Mucosa of descending colon (tissue), 3 donors: Measurements from ENCODE around the gene LRRFIP2. TPM values are rescaled to one million over a fixed set of nuclear protein-coding genes. Genes with fewer than 3 reads are reported as not detected.
"Not testable (repeated sequence)": the region's sequence is repeated elsewhere in the genome, so short reads cannot be mapped to it uniquely, and the experiment has no call there.

Source experiments
- ATAC-seq: fragments of 200-7000 bp; cut with Tn5 transposase; one replicate; pipeline ENCODE4 v1.9.1; 2020; ENCODE audit warnings: mild to moderate bottlenecking, moderate library complexity
- DNase-seq, 3 donors: peaks; one replicate each; pipeline ENCODE4 v3.0.0-alpha.2; 2020
- H3K36me3 ChIP-seq: fragments of 200-600 bp; one replicate; pipeline ENCODE4 v1.8.0; 2021; ENCODE audit warnings: low read depth, mild to moderate bottlenecking
- H3K4me1 ChIP-seq: fragments of 200-600 bp; one replicate; pipeline ENCODE4 v1.8.0; 2021; ENCODE audit warnings: low read depth, mild to moderate bottlenecking
- H3K4me3 ChIP-seq: fragments of 200-600 bp; one replicate; pipeline ENCODE4 v1.8.0; 2021; ENCODE audit warnings: mild to moderate bottlenecking
- H3K9me3 ChIP-seq: fragments of 200-600 bp; one replicate; pipeline ENCODE4 v1.8.0; 2021; ENCODE audit warnings: mild to moderate bottlenecking
- CTCF ChIP-seq: fragments of 200-600 bp; IDR thresholded peaks from one replicate; pipeline ENCODE4 v1.8.0; 2022; ENCODE audit warnings: antibody characterized with exemption, mild to moderate bottlenecking
- intact Hi-C, 2 donors: fragments of 100-400 bp; cut with DNase I in 1 of 2; cut with micrococcal nuclease in 1 of 2; formaldehyde crosslinking; loops; one replicate each; pipeline versions ENCODE4 v1.11.0 to v1.11.1; 2022; cut with DNase I, micrococcal nuclease
- total RNA-seq, 3 donors: library from RNA; stranded (reverse); fragmentation: NEBNext Ultra II Directional in 2 of 3; extraction: Animal tissue kit (Norgen Biotek cat#: 25700) in 2 of 3; gene quantifications; one replicate each; pipeline versions ENCODE4 v1.2.1 to v1.2.4, GENCODE V29; 2021 to 2023
- donor health status: DM: no; HTN: no; CAD: no; lungs with moderate emphysema.
- donor health status: DM: no; HTN: no; CAD: no.
- donor health status: DM: no; HTN: yes; CAD: no.

The LRRFIP2 gene
- total RNA-seq, 3 donors from 2014 or later: 89.9 to 136 (median 128) TPM

GRCh38 chr3:37068031-37068430, 106.4 kb downstream of the LRRFIP2 start:
- intact Hi-C loops: no loop called here
- TF ChIP-seq CTCF: no peak
- Histone ChIP-seq H3K4me1 (no peaks in the 10 kb centered on the region), H3K4me3 (no peak overlapping the region), H3K9me3 (no peaks in the 10 kb centered on the region), H3K36me3 (no peaks in the 10 kb centered on the region)
- DNase-seq: no peak
- ATAC-seq: no peak

- ATAC-seq: no peak
- intact Hi-C loops: no loop called here
- H3K36me3 ChIP-seq: no peaks in the 10 kb centered on the region
These were observed 106.8 kb downstream of the LRRFIP2 start for GRCh38 chr3:37067577-37067976.

GRCh38 chr3:37064747-37065146, 109.6 kb downstream of the LRRFIP2 start:
- H3K36me3 ChIP-seq: no peaks in the 10 kb centered on the region
- no peaks in the 10 kb centered on the region for H3K9me3 ChIP-seq
- TF ChIP-seq CTCF: no peak
- no peaks in the 10 kb centered on the region for H3K4me1 ChIP-seq
- ATAC-seq (no peak), DNase-seq (no peak)
- no peak overlapping the region for H3K4me3 ChIP-seq
- intact Hi-C loops: no loop called here

More at GRCh38 chr3:37067577-37067976, 106.8 kb downstream of the LRRFIP2 start:
- Histone ChIP-seq H3K4me1 (no peaks in the 10 kb centered on the region), H3K9me3 (no peaks in the 10 kb centered on the region), H3K4me3 (no peak overlapping the region)
- no peak for DNase-seq
- no peak for TF ChIP-seq CTCF

GRCh38 chr3:37058117-37058516, 116.3 kb downstream of the LRRFIP2 start:
- no peak overlapping the region for H3K4me3 ChIP-seq
- intact Hi-C loops: no loop called here
- peaks cover 23% of the 10 kb centered on the region for H3K4me1 ChIP-seq
- TF ChIP-seq CTCF: no peak
- H3K36me3 ChIP-seq: no peaks in the 10 kb centered on the region
- DNase-seq (no peak), ATAC-seq (no peak)
- no peaks in the 10 kb centered on the region for H3K9me3 ChIP-seq

- Histone ChIP-seq H3K36me3 (peaks cover 4% of the 10 kb centered on the region), H3K9me3 (no peaks in the 10 kb centered on the region), H3K4me3 (no peak overlapping the region), H3K4me1 (peaks cover 23% of the 10 kb centered on the region)
- DNase-seq (no peak), ATAC-seq (no peak)
- intact Hi-C loops: no loop called here
- TF ChIP-seq CTCF: no peak
These were observed 117.6 kb downstream of the LRRFIP2 start for GRCh38 chr3:37056826-37057225.

- intact Hi-C loops, H3K4me3 ChIP-seq, ATAC-seq, H3K36me3 ChIP-seq, DNase-seq, H3K9me3 ChIP-seq: not testable (repeated sequence)
- H3K4me1 ChIP-seq: peaks cover 23% of the 10 kb centered on the region
These were observed 119.3 kb downstream of the LRRFIP2 start for GRCh38 chr3:37055077-37055476.
